Panc1 (cell line): ENCODE data around the gene LYRM4. TPM values are rescaled to one million over a fixed set of nuclear protein-coding genes. Genes with fewer than 3 reads are reported as not detected.

ENCODE experiments used
- ATAC-seq: fragments of 200-7000 bp; cut with Tn5 transposase; 2 replicates; pipeline ENCODE4 v1.9.1; 2020; ENCODE audit warnings: mild to moderate bottlenecking, moderate library complexity
- BruUV-seq: library from RNA; stranded (reverse); fragments of 400-500 nt; replicated peaks from 2 replicates; lab custom pipeline; 2021; lab: Mats Ljungman, UMichigan
- CTCF ChIA-PET: fragments of 300-600 bp; sonication (Branson Sonifier 250); formaldehyde crosslinking; loops from one replicate; lab custom pipeline; 2022; ENCODE audit warnings: antibody characterized with exemption; lab: Charles Lee
- POLR2A ChIA-PET: fragments of 300-600 bp; sonication (Branson Sonifier 250); formaldehyde crosslinking; loops from one replicate; lab custom pipeline; 2022; ENCODE audit warnings: antibody characterized with exemption; lab: Charles Lee
- DNase-seq: peaks from one replicate; pipeline ENCODE4 v3.0.0-alpha.2; 2010; ENCODE audit warnings: low read depth, low spot score
- H3K27ac ChIP-seq: 2 replicates; pipeline ENCODE4 v1.5.1; 2011; ENCODE audit warnings: mild to moderate bottlenecking, low read length, inconsistent platforms
- H3K27me3 ChIP-seq: fragments of 200-500 bp; sonication (Bioruptor generic); 2 replicates; pipeline ENCODE4 v1.6.0; 2014; ENCODE audit warnings: low read length, inconsistent platforms; ENCODE audit not compliant: control insufficient read depth, insufficient read depth
- H3K36me3 ChIP-seq: fragments of 200-500 bp; sonication (Bioruptor generic); 2 replicates; pipeline ENCODE4 v1.5.1; 2014; ENCODE audit warnings: inconsistent platforms, mild to moderate bottlenecking, low read length, moderate library complexity; ENCODE audit not compliant: control insufficient read depth, insufficient read depth
- H3K4me1 ChIP-seq: 2 replicates; pipeline ENCODE4 v1.5.1; 2011; ENCODE audit warnings: inconsistent platforms, mild to moderate bottlenecking, low read length, moderate library complexity; ENCODE audit not compliant: control insufficient read depth, insufficient read depth
- H3K4me3 ChIP-seq, 2 experiments: 2 replicates each; pipeline ENCODE4 v1.5.1; 2011 to 2012; ENCODE audit warnings: low read depth in 2 of 2, low read length in 2 of 2, mild to moderate bottlenecking in 2 of 2, inconsistent platforms in 1 of 2, moderate library complexity in 1 of 2
- H3K9me3 ChIP-seq: fragments of 200-500 bp; sonication (Bioruptor generic); 2 replicates; pipeline ENCODE4 v1.5.1; 2014; ENCODE audit warnings: low read depth, mild to moderate bottlenecking, inconsistent platforms, low read length, moderate library complexity; ENCODE audit not compliant: control insufficient read depth, insufficient read depth
- POLR2AphosphoS5 ChIP-seq: IDR thresholded peaks from 2 replicates; pipeline ENCODE4 v1.6.1; 2012; ENCODE audit warnings: mild to moderate bottlenecking, low read depth, low read length, moderate library complexity
- SIN3A ChIP-seq: IDR thresholded peaks from 2 replicates; pipeline ENCODE4 v1.6.1; 2012; ENCODE audit warnings: low read depth, mild to moderate bottlenecking, low read length, moderate library complexity, borderline replicate concordance; ENCODE audit not compliant: insufficient read depth
- TCF7L2 ChIP-seq: IDR thresholded peaks from 2 replicates; pipeline ENCODE4 v1.6.1; 2011; ENCODE audit warnings: mild to moderate bottlenecking, low read depth, low read length, inconsistent platforms
- in situ Hi-C: cut with HindIII; loops from 2 replicates; pipeline ENCODE4 v1.10.0; 2016; ENCODE audit warnings: low sequenced_read_pairs, low pct_unique_long_range_greater_than_20kb
- intact Hi-C: fragments of 100-400 bp; cut with micrococcal nuclease; formaldehyde crosslinking; loops from one replicate; pipeline ENCODE4 v1.10.0; 2022; ENCODE audit not compliant: unreplicated experiment
- total RNA-seq: library from RNA; stranded (reverse); gene quantifications from one replicate; pipeline ENCODE4 v1.2.1, GENCODE V29; 2021; ENCODE audit not compliant: unreplicated experiment
- TF ChIP-seq, protein P1 (sequence below): fragments of 450-650 bp; IDR thresholded peaks from 2 replicates; pipeline ENCODE4 v1.5.1; 2017; ENCODE audit warnings: mild to moderate bottlenecking
- TF ChIP-seq, protein P2 (sequence below), 2 experiments: IDR thresholded peaks; 2 replicates each; pipeline ENCODE4 v1.6.1; 2011 to 2012; ENCODE audit warnings: low read depth in 2 of 2, control low read depth in 1 of 2, low read length in 1 of 2, mild to moderate bottlenecking in 1 of 2, moderate library complexity in 1 of 2; ENCODE audit not compliant: insufficient read depth in 1 of 2

The LYRM4 gene
- total RNA-seq, 1 experiment from 2014 or later = 27.4 TPM

DNA sequence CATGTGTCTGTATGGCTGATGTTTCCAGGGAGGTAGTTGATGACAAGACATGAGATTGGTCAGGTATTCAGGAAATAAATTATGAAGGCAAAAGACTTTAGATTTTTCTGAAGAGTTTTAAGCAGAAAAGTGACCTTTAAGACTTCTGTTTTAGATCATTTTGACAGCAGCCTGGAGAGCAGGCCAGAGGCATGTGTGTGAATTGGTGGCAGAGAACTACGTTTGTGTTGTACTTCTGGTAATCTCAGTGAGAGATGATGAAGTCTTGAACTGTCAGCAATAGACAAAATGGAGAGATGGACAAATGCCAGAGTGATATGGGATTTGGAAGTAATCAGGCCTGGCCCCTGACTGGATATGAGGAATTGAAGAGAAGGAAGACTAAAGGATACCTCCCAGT is 31.4 kb upstream of the LYRM4 start:
- BruUV-seq = no TSS peak
- no peaks in the 10 kb centered on the region for H3K36me3 ChIP-seq
- TF ChIP-seq POLR2AphosphoS5 = no peak
- TF ChIP-seq SIN3A = no peak
- TF ChIP-seq, protein P1, sequence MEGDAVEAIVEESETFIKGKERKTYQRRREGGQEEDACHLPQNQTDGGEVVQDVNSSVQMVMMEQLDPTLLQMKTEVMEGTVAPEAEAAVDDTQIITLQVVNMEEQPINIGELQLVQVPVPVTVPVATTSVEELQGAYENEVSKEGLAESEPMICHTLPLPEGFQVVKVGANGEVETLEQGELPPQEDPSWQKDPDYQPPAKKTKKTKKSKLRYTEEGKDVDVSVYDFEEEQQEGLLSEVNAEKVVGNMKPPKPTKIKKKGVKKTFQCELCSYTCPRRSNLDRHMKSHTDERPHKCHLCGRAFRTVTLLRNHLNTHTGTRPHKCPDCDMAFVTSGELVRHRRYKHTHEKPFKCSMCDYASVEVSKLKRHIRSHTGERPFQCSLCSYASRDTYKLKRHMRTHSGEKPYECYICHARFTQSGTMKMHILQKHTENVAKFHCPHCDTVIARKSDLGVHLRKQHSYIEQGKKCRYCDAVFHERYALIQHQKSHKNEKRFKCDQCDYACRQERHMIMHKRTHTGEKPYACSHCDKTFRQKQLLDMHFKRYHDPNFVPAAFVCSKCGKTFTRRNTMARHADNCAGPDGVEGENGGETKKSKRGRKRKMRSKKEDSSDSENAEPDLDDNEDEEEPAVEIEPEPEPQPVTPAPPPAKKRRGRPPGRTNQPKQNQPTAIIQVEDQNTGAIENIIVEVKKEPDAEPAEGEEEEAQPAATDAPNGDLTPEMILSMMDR = no peak
- TF ChIP-seq, protein P2, sequence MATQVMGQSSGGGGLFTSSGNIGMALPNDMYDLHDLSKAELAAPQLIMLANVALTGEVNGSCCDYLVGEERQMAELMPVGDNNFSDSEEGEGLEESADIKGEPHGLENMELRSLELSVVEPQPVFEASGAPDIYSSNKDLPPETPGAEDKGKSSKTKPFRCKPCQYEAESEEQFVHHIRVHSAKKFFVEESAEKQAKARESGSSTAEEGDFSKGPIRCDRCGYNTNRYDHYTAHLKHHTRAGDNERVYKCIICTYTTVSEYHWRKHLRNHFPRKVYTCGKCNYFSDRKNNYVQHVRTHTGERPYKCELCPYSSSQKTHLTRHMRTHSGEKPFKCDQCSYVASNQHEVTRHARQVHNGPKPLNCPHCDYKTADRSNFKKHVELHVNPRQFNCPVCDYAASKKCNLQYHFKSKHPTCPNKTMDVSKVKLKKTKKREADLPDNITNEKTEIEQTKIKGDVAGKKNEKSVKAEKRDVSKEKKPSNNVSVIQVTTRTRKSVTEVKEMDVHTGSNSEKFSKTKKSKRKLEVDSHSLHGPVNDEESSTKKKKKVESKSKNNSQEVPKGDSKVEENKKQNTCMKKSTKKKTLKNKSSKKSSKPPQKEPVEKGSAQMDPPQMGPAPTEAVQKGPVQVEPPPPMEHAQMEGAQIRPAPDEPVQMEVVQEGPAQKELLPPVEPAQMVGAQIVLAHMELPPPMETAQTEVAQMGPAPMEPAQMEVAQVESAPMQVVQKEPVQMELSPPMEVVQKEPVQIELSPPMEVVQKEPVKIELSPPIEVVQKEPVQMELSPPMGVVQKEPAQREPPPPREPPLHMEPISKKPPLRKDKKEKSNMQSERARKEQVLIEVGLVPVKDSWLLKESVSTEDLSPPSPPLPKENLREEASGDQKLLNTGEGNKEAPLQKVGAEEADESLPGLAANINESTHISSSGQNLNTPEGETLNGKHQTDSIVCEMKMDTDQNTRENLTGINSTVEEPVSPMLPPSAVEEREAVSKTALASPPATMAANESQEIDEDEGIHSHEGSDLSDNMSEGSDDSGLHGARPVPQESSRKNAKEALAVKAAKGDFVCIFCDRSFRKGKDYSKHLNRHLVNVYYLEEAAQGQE (IDR thresholded peaks at IDR 0.05; ENCODE audit: insufficient read depth in 1 of 2, low read depth in 2 of 2, low read length in 1 of 2) = no peak
- TF ChIP-seq TCF7L2 = no peak
- no peak overlapping the region for H3K27ac ChIP-seq
- DNase-seq (no peak), ATAC-seq (no peak)
- no peaks in the 10 kb centered on the region for H3K27me3 ChIP-seq
- no peaks in the 10 kb centered on the region for H3K9me3 ChIP-seq
- intact Hi-C loops = no loop called here
- CTCF ChIA-PET = no interaction called here
- H3K4me3 ChIP-seq = no peak overlapping the region
- in situ Hi-C loops = no loop called here
- POLR2A ChIA-PET = no interaction called here
- no peaks in the 10 kb centered on the region for H3K4me1 ChIP-seq

GRCh38 chr6:5290500-5290899 is 29.8 kb upstream of the LYRM4 start:
- POLR2A ChIA-PET = no interaction called here
- CTCF ChIA-PET = no interaction called here
- in situ Hi-C loops = no loop called here

More at GRCh38 chr6:5290500-5290899, 29.8 kb upstream of the LYRM4 start:
- no peaks in the 10 kb centered on the region for H3K27me3 ChIP-seq
- H3K9me3 ChIP-seq = no peaks in the 10 kb centered on the region
- no peak overlapping the region for H3K27ac ChIP-seq
- H3K4me3 ChIP-seq = no peak overlapping the region
- no peaks in the 10 kb centered on the region for H3K4me1 ChIP-seq
- no peaks in the 10 kb centered on the region for H3K36me3 ChIP-seq
- intact Hi-C loops = no loop called here
- no peak for ATAC-seq
- no TSS peak for BruUV-seq
- TF ChIP-seq TCF7L2 = no peak
- TF ChIP-seq, protein P2 (IDR thresholded peaks at IDR 0.05; ENCODE audit: insufficient read depth in 1 of 2, low read depth in 2 of 2, low read length in 1 of 2) = no peak
- TF ChIP-seq, protein P1 = no peak
- TF ChIP-seq POLR2AphosphoS5 = no peak
- TF ChIP-seq SIN3A = no peak
- DNase-seq = no peak
